H1 (cell line): ENCODE data around the gene PKN1. TPM values are rescaled to one million over a fixed set of nuclear protein-coding genes. Genes with fewer than 3 reads are reported as not detected.
A peak's percentile ranks its signal among the peaks of the same experiment; 100 is the strongest.

ENCODE experiments used
- CTCF ChIA-PET: fragments of 300-600 bp; sonication (Branson Sonifier 250); formaldehyde crosslinking; loops from one replicate; lab custom pipeline; 2021; ENCODE audit not compliant: partially characterized antibody; lab: Charles Lee
- POLR2A ChIA-PET: fragments of 300-600 bp; sonication (Branson Sonifier 250); formaldehyde crosslinking; loops from one replicate; lab custom pipeline; 2021; ENCODE audit warnings: inconsistent platforms; ENCODE audit not compliant: partially characterized antibody; lab: Charles Lee
- DNase-seq, 2 experiments: peaks; one replicate each; pipeline versions ENCODE4 v3.0.0 to v3.0.0-alpha.2; 2010 to 2022; ENCODE audit warnings: low spot score in 2 of 2, low read depth in 1 of 2, mixed read lengths in 1 of 2
- FAIRE-seq: peaks from 2 replicates; lab custom pipeline; 2011; peaks lifted over from hg19 to GRCh38; lab: Jason Lieb, UNC
- H2AFZ ChIP-seq: 2 replicates; pipeline ENCODE4 v1.8.1; 2012; ENCODE audit warnings: low read length, inconsistent platforms
- H2AK5ac ChIP-seq: 2 replicates; pipeline ENCODE4 v1.6.1; 2013; ENCODE audit warnings: low read depth, low read length
- H2BK120ac ChIP-seq: replicated peaks from 2 replicates; pipeline ENCODE3; 2013; ENCODE audit warnings: low read depth, low read length, inconsistent platforms
- H2BK12ac ChIP-seq: 2 replicates; pipeline ENCODE4 v1.6.1; 2013; ENCODE audit warnings: low read depth, low read length
- H2BK15ac ChIP-seq: 2 replicates; pipeline ENCODE4 v1.6.1; 2013; ENCODE audit warnings: low read length
- H2BK20ac ChIP-seq: 2 replicates; pipeline ENCODE4 v1.6.1; 2013; ENCODE audit warnings: low read length
- H2BK5ac ChIP-seq: 2 replicates; pipeline ENCODE4 v1.6.1; 2013; ENCODE audit warnings: low read depth, low read length
- H3K14ac ChIP-seq: 2 replicates; pipeline ENCODE4 v1.6.1; 2013; ENCODE audit warnings: inconsistent platforms; ENCODE audit not compliant: insufficient read length
- H3K18ac ChIP-seq: 2 replicates; pipeline ENCODE4 v1.6.1; 2013; ENCODE audit warnings: low read length; ENCODE audit errors: extremely low read depth
- H3K23ac ChIP-seq: 2 replicates; pipeline ENCODE4 v1.6.1; 2013; ENCODE audit warnings: inconsistent platforms; ENCODE audit not compliant: insufficient read length
- H3K23me2 ChIP-seq: 2 replicates; pipeline ENCODE4 v1.6.1; 2013; ENCODE audit warnings: low read depth, low read length
- H3K27ac ChIP-seq: 2 replicates; pipeline ENCODE4 v1.6.1; 2011; ENCODE audit warnings: low read depth, low read length, inconsistent platforms
- H3K27me3 ChIP-seq, 4 experiments: replicated peaks in 1 of 4; 1 replicate in 1 of 4; 2 replicates in 3 of 4; pipeline versions ENCODE4 v1.6.1 to v1.8.1; 2011 to 2013; ENCODE audit warnings: low read length in 3 of 4, mild to moderate bottlenecking in 3 of 4, inconsistent platforms in 2 of 4, mixed read lengths in 2 of 4, moderate library complexity in 1 of 4; ENCODE audit not compliant: control insufficient read depth in 3 of 4, insufficient read depth in 3 of 4; ENCODE audit errors: extremely low read depth in 1 of 4
- H3K36me3 ChIP-seq, 4 experiments: 2 replicates each; pipeline versions ENCODE4 v1.6.1 to v1.8.1; 2011 to 2013; ENCODE audit warnings: mild to moderate bottlenecking in 4 of 4, low read length in 3 of 4, moderate library complexity in 2 of 4, control low read depth in 1 of 4, inconsistent platforms in 1 of 4; ENCODE audit not compliant: insufficient read depth in 4 of 4, control insufficient read depth in 2 of 4
- H3K4ac ChIP-seq: replicated peaks from 2 replicates; pipeline ENCODE3; 2013; ENCODE audit warnings: low read length, low read depth, mixed read lengths, inconsistent platforms; ENCODE audit not compliant: insufficient read length
- H3K4me1 ChIP-seq, 4 experiments: replicated peaks in 1 of 4; 1 replicate in 1 of 4; 2 replicates in 3 of 4; pipeline versions ENCODE4 v1.6.1 to v1.8.1; 2011 to 2013; ENCODE audit warnings: low read length in 3 of 4, inconsistent platforms in 2 of 4, mixed read lengths in 1 of 4; ENCODE audit not compliant: insufficient read depth in 4 of 4, control insufficient read depth in 3 of 4
- H3K4me2 ChIP-seq, 2 experiments: 2 replicates each; pipeline versions ENCODE4 v1.6.1 to v1.8.1; 2011 to 2013; ENCODE audit warnings: low read depth in 2 of 2, low read length in 2 of 2, control low read depth in 1 of 2, inconsistent platforms in 1 of 2, mild to moderate bottlenecking in 1 of 2; ENCODE audit not compliant: insufficient read depth in 1 of 2
- H3K4me3 ChIP-seq, 4 experiments: fragments of 200-600, 300-600 bp in 1 of 4; sonication (generic), shearing (Covaris generic), sonication (Bioruptor Twin) in 1 of 4; 2 replicates each; pipeline versions ENCODE4 v1.5.1 to v1.8.1; 2011 to 2016; ENCODE audit warnings: low read length in 4 of 4, low read depth in 3 of 4, control low read depth in 2 of 4, inconsistent platforms in 2 of 4, mild to moderate bottlenecking in 2 of 4, mixed read lengths in 1 of 4, moderate library complexity in 1 of 4; ENCODE audit not compliant: insufficient read depth in 2 of 4; ENCODE audit errors: extremely low read depth in 1 of 4
- H3K56ac ChIP-seq: replicated peaks from 2 replicates; pipeline ENCODE3; 2013; ENCODE audit warnings: low read depth, mild to moderate bottlenecking, mixed read lengths, low read length, inconsistent platforms; ENCODE audit not compliant: insufficient read length
- H3K79me1 ChIP-seq: 2 replicates; pipeline ENCODE4 v1.6.1; 2013; ENCODE audit warnings: low read depth, low read length, control low read depth
- H3K79me2 ChIP-seq, 2 experiments: 2 replicates each; pipeline versions ENCODE4 v1.6.1 to v1.8.1; 2012 to 2013; ENCODE audit warnings: low read length in 2 of 2, mild to moderate bottlenecking in 2 of 2, inconsistent platforms in 1 of 2; ENCODE audit not compliant: insufficient read depth in 2 of 2, control insufficient read depth in 1 of 2
- H3K9ac ChIP-seq, 4 experiments: replicated peaks in 1 of 4; 1 replicate in 1 of 4; 2 replicates in 3 of 4; pipeline versions ENCODE4 v1.6.1 to v1.8.1; 2011 to 2013; ENCODE audit warnings: low read depth in 3 of 4, low read length in 3 of 4, control low read depth in 2 of 4, mild to moderate bottlenecking in 2 of 4, moderate library complexity in 2 of 4, inconsistent platforms in 1 of 4; ENCODE audit errors: extremely low read depth in 1 of 4
- H3K9me3 ChIP-seq, 2 experiments: 2 replicates each; pipeline versions ENCODE4 v1.6.1 to v1.8.1; 2012 to 2013; ENCODE audit warnings: mild to moderate bottlenecking in 2 of 2, moderate library complexity in 2 of 2, control low read depth in 1 of 2, inconsistent platforms in 1 of 2, low read depth in 1 of 2, low read length in 1 of 2, mixed read lengths in 1 of 2; ENCODE audit not compliant: insufficient read depth in 2 of 2
- H4K20me1 ChIP-seq, 2 experiments: replicated peaks in 1 of 2; 2 replicates each; pipeline versions ENCODE3 to v1.8.1; 2011 to 2013; ENCODE audit warnings: inconsistent platforms in 2 of 2, low read length in 2 of 2, mild to moderate bottlenecking in 1 of 2; ENCODE audit not compliant: insufficient read depth in 2 of 2, control insufficient read depth in 1 of 2
- H4K5ac ChIP-seq: 2 replicates; pipeline ENCODE4 v1.6.1; 2013; ENCODE audit warnings: low read length, low read depth, mixed read lengths, inconsistent platforms; ENCODE audit not compliant: insufficient read length
- H4K8ac ChIP-seq: 2 replicates; pipeline ENCODE4 v1.8.0; 2013; ENCODE audit warnings: mild to moderate bottlenecking, moderate library complexity, low read length, inconsistent platforms; ENCODE audit not compliant: insufficient read depth; ENCODE audit errors: extremely low read depth
- H4K91ac ChIP-seq: replicated peaks from 2 replicates; pipeline ENCODE3; 2013; ENCODE audit warnings: low read length, mixed read lengths, inconsistent platforms; ENCODE audit not compliant: insufficient read length
- CHD2 ChIP-seq: IDR thresholded peaks from 2 replicates; pipeline ENCODE4 v1.6.1; 2012; ENCODE audit warnings: low read length, improper control_type of control experiment
- HDAC2 ChIP-seq, 2 experiments: fragments of 300-600 bp in 1 of 2; sonication (generic) in 1 of 2; IDR thresholded peaks; 2 replicates each; pipeline ENCODE4 v1.6.1; 2011 to 2012; ENCODE audit warnings: low read depth in 2 of 2, low read length in 2 of 2, mild to moderate bottlenecking in 2 of 2, moderate library complexity in 2 of 2, borderline replicate concordance in 1 of 2, inconsistent platforms in 1 of 2
- SP1 ChIP-seq: IDR thresholded peaks from 2 replicates; pipeline ENCODE4 v1.6.1; 2011; ENCODE audit warnings: low read depth, low read length
- WGBS, 2 experiments: shearing (Covaris generic) in 1 of 2; methylation state at CpG; one replicate each; pipeline versions ENCODE4 v1.1.6 to v1.1.7; 2013 to 2015; ENCODE audit warnings: low lambda C conversion rate in 2 of 2, mixed read lengths in 2 of 2, inconsistent platforms in 1 of 2, low coverage in 1 of 2, missing lambda C conversion rate in 1 of 2; ENCODE audit not compliant: insufficient replicate concordance in 2 of 2, insufficient coverage in 1 of 2, insufficient read length in 1 of 2; ENCODE audit errors: extremely low coverage in 1 of 2, missing lambda C conversion rate in 1 of 2; 5-methylcytosine and 5-hydroxymethylcytosine counted together
- polyA plus RNA-seq, 7 experiments: library from polyadenylated mRNA; depleted of rRNA in 3 of 7; stranded (reverse) in 5 of 7; unstranded in 2 of 7; fragments of >200 nt in 5 of 7; fragments of 200-250 nt in 2 of 7; gene quantifications; 1 replicate in 5 of 7; 2 replicates in 1 of 7; 4 replicates in 1 of 7; pipeline versions ENCODE4 v1.2.1 to v1.2.3, GENCODE V29; 2011 to 2013; ENCODE audit warnings: missing spikeins in 2 of 7, mixed read lengths in 2 of 7
- total RNA-seq: library from RNA; stranded (reverse); fragmentation: NEBNext Ultra II Directional; extraction: Animal tissue kit (Norgen Biotek cat#: 25700); gene quantifications from 2 replicates; pipeline ENCODE4 v1.2.1, GENCODE V29; 2021

PKN1 gene
- total and polyA plus RNA-seq, 2 of the 8 experiments (the other 6 are each of a cell fraction or from before 2014, with no cell fraction given): 65.2 to 162 TPM

DNA sequence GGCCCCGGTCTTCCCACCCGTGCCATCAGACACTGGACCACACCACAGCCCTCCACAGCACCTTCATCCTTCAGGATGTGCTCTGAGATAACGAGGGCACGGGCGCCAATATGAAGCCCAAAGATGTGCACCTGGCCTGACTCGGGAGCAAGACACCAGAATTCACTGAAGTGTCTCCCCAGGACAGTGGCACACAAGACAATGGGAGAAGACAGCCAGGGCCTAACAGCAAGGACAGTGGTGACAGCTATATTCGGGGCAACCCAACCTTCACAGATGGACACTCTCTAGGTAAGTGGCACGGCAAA, 21.2 kb upstream of the PKN1 start:
- Histone ChIP-seq H3K9ac (no peak overlapping the region), H2AK5ac (no peak overlapping the region), H3K4me3 (no peak overlapping the region), H3K27ac (0 out of 2 replicates have a peak overlapping the region, but pooled peaks have one; percentile 25), H3K4me1 (peaks cover 0 to 2% (median 0%) of the 10 kb centered on the region in 4 experiments; a peak in 2 of 7 replicates), H3K9me3 (no peaks in the 10 kb centered on the region), H3K36me3 (peaks cover 40 to 56% (median 51%) of the 10 kb centered on the region in 4 experiments), H4K91ac (no peak overlapping the region), H4K20me1 (peaks cover 30 to 39% of the 10 kb centered on the region in 2 experiments), H2BK5ac (no peak overlapping the region), H2BK120ac (no peak overlapping the region), H3K14ac (no peak overlapping the region), H3K23me2 (0 out of 2 replicates have a peak, but pooled peaks cover 1% of the 10 kb centered on the region), H2BK20ac (no peak overlapping the region), H3K4ac (no peak overlapping the region), H3K18ac (no peak overlapping the region), H4K8ac (no peak overlapping the region), H2BK12ac (no peak overlapping the region), H2BK15ac (no peak overlapping the region), H3K27me3 (no peaks in the 10 kb centered on the region), H3K79me1 (peaks cover 12% of the 10 kb centered on the region), H3K56ac (no peak overlapping the region), H3K23ac (no peak overlapping the region), H2AFZ (no peak overlapping the region), H3K4me2 (no peak overlapping the region), H4K5ac (no peak overlapping the region), H3K79me2 (peaks cover 25 to 53% of the 10 kb centered on the region in 2 experiments)
- WGBS, 2 experiments: 95% methylated on average over 8 of the region's 8 CpGs; no CpG with 5 or more reads in 1 of the 2 experiments
- FAIRE-seq (no peak), DNase-seq (no peak)
- POLR2A ChIA-PET: interaction anchor here (0.8 to 2.1 kb wide), 2 partner anchors 31 to 38 kb away, joined by 3 to 6 read pairs; partner anchors contain the start of gene ADGRE5
- no peak for TF ChIP-seq HDAC2 (IDR thresholded peaks at IDR 0.05; ENCODE audit: borderline replicate concordance in 1 of 2, low read depth in 2 of 2, low read length in 2 of 2)
- TF ChIP-seq CHD2: no peak
- TF ChIP-seq SP1: no peak
- CTCF ChIA-PET: interaction anchor here (9.1 kb wide), 1 partner anchor 49 kb away, joined by 114 read pairs; no protein-coding TSS in a partner anchor
